B cell (primary cell): ENCODE measurements around the gene RELB. TPM values are rescaled to one million over a fixed set of nuclear protein-coding genes. Genes with fewer than 3 reads are reported as not detected.

Experiments used
- ATAC-seq: fragments of 200-7000 bp; cut with Tn5 transposase; one replicate; pipeline ENCODE4 v1.10.0; 2021; ENCODE audit warnings: low read depth, mild to moderate bottlenecking, moderate number of reproducible peaks, moderate library complexity
- CTCF ChIA-PET: fragments of 350-600 bp; sonication (Branson Sonifier 250); formaldehyde crosslinking; loops from one replicate; lab custom pipeline; 2021; ENCODE audit warnings: antibody characterized with exemption, inconsistent platforms; lab: Charles Lee
- POLR2A ChIA-PET: fragments of 350-600 bp; sonication (Branson Sonifier 250); formaldehyde crosslinking; loops from one replicate; lab custom pipeline; 2021; ENCODE audit warnings: antibody characterized with exemption; lab: Charles Lee
- DNase-seq: peaks from one replicate; pipeline ENCODE4 v3.0.0; 2013
- H2AFZ ChIP-seq: 2 replicates; pipeline ENCODE4 v1.6.1; 2012; ENCODE audit warnings: mild to moderate bottlenecking, low read depth, low read length; ENCODE audit not compliant: insufficient read depth, poor library complexity, severe bottlenecking
- H3K27ac ChIP-seq, 2 donors: 1 replicate in 1 of 2; 2 replicates in 1 of 2; pipeline ENCODE4 v1.5.1; 2012 to 2013; ENCODE audit warnings: low read length in 2 of 2, mild to moderate bottlenecking in 2 of 2, moderate library complexity in 1 of 2
- H3K27me3 ChIP-seq, 4 experiments: fragments of 200-600 bp in 1 of 4; sonication (generic) in 1 of 4; replicated peaks in 1 of 4; 1 replicate in 2 of 4; 2 replicates in 2 of 4; pipeline versions ENCODE4 v1.6.1 to v1.7.0; 2013 to 2016; ENCODE audit warnings: low read length in 3 of 4, mild to moderate bottlenecking in 2 of 4, mixed read lengths in 1 of 4, moderate library complexity in 1 of 4; ENCODE audit not compliant: insufficient read depth in 4 of 4, control insufficient read depth in 3 of 4; ENCODE audit errors: control extremely low read depth in 1 of 4
- H3K36me3 ChIP-seq, 2 experiments: replicated peaks in 1 of 2; 1 replicate in 1 of 2; 2 replicates in 1 of 2; pipeline versions ENCODE4 v1.6.1 to v1.7.1; 2013; ENCODE audit warnings: low read length in 1 of 2; ENCODE audit not compliant: insufficient read depth in 2 of 2, control insufficient read depth in 1 of 2; ENCODE audit errors: control extremely low read depth in 1 of 2, extremely low read depth in 1 of 2
- H3K4me1 ChIP-seq, 2 donors: fragments of 200-600 bp in 1 of 2; sonication (generic) in 1 of 2; 1 replicate in 1 of 2; 2 replicates in 1 of 2; pipeline versions ENCODE4 v1.5.1 to v1.6.1; 2013 to 2017; ENCODE audit warnings: low read length in 2 of 2; ENCODE audit not compliant: control insufficient read depth in 2 of 2, insufficient read depth in 2 of 2
- H3K4me2 ChIP-seq: replicated peaks from 2 replicates; pipeline ENCODE3; 2012; ENCODE audit warnings: mild to moderate bottlenecking, low read depth, low read length; ENCODE audit not compliant: poor library complexity, severe bottlenecking
- H3K4me3 ChIP-seq, 5 experiments: fragments of 200-600 bp in 1 of 5; sonication (generic) in 1 of 5; 1 replicate in 3 of 5; 2 replicates in 2 of 5; pipeline versions ENCODE4 v1.5.1 to v1.7.0; 2011 to 2016; ENCODE audit warnings: low read length in 4 of 5, mild to moderate bottlenecking in 4 of 5, low read depth in 2 of 5, control low read depth in 1 of 5, moderate library complexity in 1 of 5; ENCODE audit not compliant: insufficient read depth in 1 of 5; ENCODE audit errors: control extremely low read depth in 1 of 5, extremely low read depth in 1 of 5
- H3K79me2 ChIP-seq: fragments of 200-600 bp; sonication (generic); one replicate; pipeline ENCODE4 v1.6.0; 2016; ENCODE audit warnings: low read length; ENCODE audit not compliant: control insufficient read depth, insufficient read depth
- H3K9ac ChIP-seq: fragments of 200-600 bp; sonication (generic); 2 replicates; pipeline ENCODE4 v1.6.1; 2017; ENCODE audit warnings: mild to moderate bottlenecking, low read length, moderate library complexity
- H3K9me3 ChIP-seq, 3 donors: one replicate each; pipeline versions ENCODE4 v1.6.1 to v1.7.1; 2013; ENCODE audit warnings: low read length in 2 of 3; ENCODE audit not compliant: control insufficient read depth in 2 of 3, insufficient read depth in 1 of 3; ENCODE audit errors: control extremely low read depth in 1 of 3
- H4K20me1 ChIP-seq: 2 replicates; pipeline ENCODE4 v1.6.0; 2012; ENCODE audit warnings: mild to moderate bottlenecking, low read length; ENCODE audit not compliant: insufficient read depth, control insufficient read depth, poor library complexity, severe bottlenecking
- H3K27ac Mint-ChIP-seq: one replicate; pipeline ENCODE4 v1.8.0; 2021; ENCODE audit warnings: mixed read lengths
- H3K27me3 Mint-ChIP-seq: one replicate; pipeline ENCODE4 v1.8.0; 2021; ENCODE audit warnings: mixed read lengths
- H3K4me1 Mint-ChIP-seq: one replicate; pipeline ENCODE4 v1.8.0; 2021; ENCODE audit warnings: mixed read lengths
- H3K4me3 Mint-ChIP-seq: one replicate; pipeline ENCODE4 v1.8.0; 2021; ENCODE audit warnings: mixed read lengths
- H3K9me3 Mint-ChIP-seq: one replicate; pipeline ENCODE4 v1.8.0; 2022; ENCODE audit warnings: mixed read lengths; ENCODE audit not compliant: insufficient read depth
- EZH2 ChIP-seq: IDR thresholded peaks from 2 replicates; pipeline ENCODE4 v1.6.1; 2012; ENCODE audit warnings: borderline replicate concordance, low read depth, mild to moderate bottlenecking, moderate library complexity, low read length; ENCODE audit not compliant: insufficient read depth, poor library complexity, severe bottlenecking
- WGBS: methylation state at CpG from one replicate; pipeline ENCODE4 v1.1.5; 2013; ENCODE audit warnings: missing lambda C conversion rate; ENCODE audit not compliant: insufficient coverage; 5-methylcytosine and 5-hydroxymethylcytosine counted together
- intact Hi-C: fragments of 100-400 bp; cut with micrococcal nuclease; formaldehyde crosslinking; loops from one replicate; pipeline ENCODE4 v1.10.0; 2022
- polyA plus RNA-seq: library from polyadenylated mRNA; depleted of rRNA; stranded (reverse); fragments of >200 nt; gene quantifications from 2 replicates; pipeline ENCODE4 v1.2.3, GENCODE V29; 2012
- total RNA-seq, 2 donors: library from RNA; stranded (reverse); fragments of 120-200 nt in 1 of 2; gene quantifications; 1 replicate in 1 of 2; 2 replicates in 1 of 2; pipeline versions ENCODE4 v1.2.3 to v1.2.4, GENCODE V29; 2013 to 2022
- TF ChIP-seq, protein P1 (sequence below): fragments of 200-600 bp; IDR thresholded peaks from one replicate; pipeline ENCODE4 v1.8.0; 2022; ENCODE audit warnings: antibody characterized with exemption, mild to moderate bottlenecking

The RELB gene
- total and polyA plus RNA-seq, 2 donors (not counting 1 experiment from before 2014, with no cell fraction given) = 63.8 to 106 TPM

DNA sequence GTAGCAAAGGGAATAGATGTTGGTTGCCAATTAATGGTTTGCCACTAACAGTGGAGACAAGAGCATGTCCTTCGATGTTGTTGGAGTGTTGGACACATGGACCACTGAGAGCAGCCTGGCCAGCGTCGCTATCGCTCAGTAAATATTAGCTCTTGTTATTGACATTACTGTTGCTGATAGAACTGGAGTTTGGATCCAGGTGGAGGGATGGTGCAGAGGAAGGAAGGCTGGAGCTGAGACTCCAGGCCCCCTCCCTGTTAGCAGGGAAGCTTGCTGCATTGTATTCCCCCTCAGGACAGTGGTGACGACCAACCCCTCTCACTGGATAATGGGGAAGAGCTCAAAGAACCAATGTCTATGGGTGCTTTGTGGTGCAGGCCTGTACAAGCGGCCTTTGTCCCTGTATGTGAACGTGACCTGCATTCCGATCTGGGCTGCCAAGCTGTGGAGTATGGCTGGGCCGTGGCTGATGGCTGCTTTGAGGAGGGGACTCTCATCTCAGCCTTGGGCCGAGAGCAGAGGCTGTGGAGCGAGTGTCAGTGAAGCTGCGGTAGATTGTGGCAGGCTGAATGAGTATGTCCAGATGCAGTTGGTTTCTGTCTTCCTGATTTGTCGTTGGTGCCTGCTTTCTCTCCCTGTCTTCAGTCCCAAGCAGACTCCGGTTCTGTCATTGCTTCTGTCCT is 44.5 kb downstream of the RELB start:
- ATAC-seq (no peak), DNase-seq (no peak)
- H3K27ac Mint-ChIP-seq = peak overlapping the region; percentile 89
- Histone ChIP-seq H3K9me3 (no peaks in the 10 kb centered on the region), H3K27ac (peak overlapping the region; percentile 25 to 57), H3K4me3 (no peak overlapping the region), H3K27me3 (no peaks in the 10 kb centered on the region), H4K20me1 (peaks cover 30% of the 10 kb centered on the region), H3K79me2 (peaks cover 97% of the 10 kb centered on the region), H3K9ac (no peak overlapping the region), H3K36me3 (peaks cover 0 to 63% of the 10 kb centered on the region in 2 experiments), H2AFZ (no peak overlapping the region), H3K4me2 (peak overlapping the region; percentile 79), H3K4me1 (peaks cover 63 to 68% of the 10 kb centered on the region in 2 donors)
- peaks cover 68% of the 10 kb centered on the region for H3K4me1 Mint-ChIP-seq
- ChIA-PET CTCF (interaction anchor here (1.0 to 4.7 kb wide), 4 partner anchors 12 to 29 kb away, joined by 3 to 21 read pairs (median 6); no protein-coding TSS in a partner anchor), POLR2A (no interaction called here)
- H3K9me3 Mint-ChIP-seq = no peaks in the 10 kb centered on the region
- intact Hi-C loops = no loop called here
- H3K4me3 Mint-ChIP-seq = peak overlapping the region; percentile 44
- TF ChIP-seq, protein P1, sequence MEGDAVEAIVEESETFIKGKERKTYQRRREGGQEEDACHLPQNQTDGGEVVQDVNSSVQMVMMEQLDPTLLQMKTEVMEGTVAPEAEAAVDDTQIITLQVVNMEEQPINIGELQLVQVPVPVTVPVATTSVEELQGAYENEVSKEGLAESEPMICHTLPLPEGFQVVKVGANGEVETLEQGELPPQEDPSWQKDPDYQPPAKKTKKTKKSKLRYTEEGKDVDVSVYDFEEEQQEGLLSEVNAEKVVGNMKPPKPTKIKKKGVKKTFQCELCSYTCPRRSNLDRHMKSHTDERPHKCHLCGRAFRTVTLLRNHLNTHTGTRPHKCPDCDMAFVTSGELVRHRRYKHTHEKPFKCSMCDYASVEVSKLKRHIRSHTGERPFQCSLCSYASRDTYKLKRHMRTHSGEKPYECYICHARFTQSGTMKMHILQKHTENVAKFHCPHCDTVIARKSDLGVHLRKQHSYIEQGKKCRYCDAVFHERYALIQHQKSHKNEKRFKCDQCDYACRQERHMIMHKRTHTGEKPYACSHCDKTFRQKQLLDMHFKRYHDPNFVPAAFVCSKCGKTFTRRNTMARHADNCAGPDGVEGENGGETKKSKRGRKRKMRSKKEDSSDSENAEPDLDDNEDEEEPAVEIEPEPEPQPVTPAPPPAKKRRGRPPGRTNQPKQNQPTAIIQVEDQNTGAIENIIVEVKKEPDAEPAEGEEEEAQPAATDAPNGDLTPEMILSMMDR = no peak
- TF ChIP-seq EZH2 = no peak
- WGBS = 94% methylated on average over 12 of the region's 14 CpGs
- no peaks in the 10 kb centered on the region for H3K27me3 Mint-ChIP-seq

DNA sequence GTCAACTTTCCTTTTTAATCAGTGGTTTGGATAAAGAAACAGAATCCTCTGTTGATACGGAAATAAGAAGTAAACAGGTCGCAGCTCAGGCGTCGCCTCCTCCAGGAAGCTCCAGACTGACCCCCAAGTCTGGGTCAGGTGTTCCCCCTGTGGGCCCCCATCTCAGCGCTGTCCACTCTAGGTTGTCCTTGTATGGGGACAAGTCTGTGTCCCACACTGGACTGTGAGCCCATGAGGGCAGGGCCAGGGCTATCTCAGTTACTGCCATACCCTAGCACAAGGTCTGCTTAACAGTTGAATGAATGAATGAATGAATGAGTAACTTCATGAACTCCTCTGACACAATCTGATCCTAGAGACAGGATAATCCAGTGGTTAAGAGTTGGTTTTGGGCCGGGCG is 45.1 kb downstream of the RELB start:
- Histone ChIP-seq H2AFZ (no peak overlapping the region), H3K9ac (peak overlapping the region; percentile 65), H4K20me1 (peaks cover 24% of the 10 kb centered on the region), H3K4me2 (peak overlapping the region; percentile 79), H3K36me3 (peaks cover 0 to 60% of the 10 kb centered on the region in 2 experiments), H3K4me1 (peaks cover 63 to 68% of the 10 kb centered on the region in 2 donors), H3K4me3 (no peak overlapping the region), H3K27ac (peak overlapping the region; percentile 25 to 57), H3K79me2 (peaks cover 97% of the 10 kb centered on the region), H3K9me3 (no peaks in the 10 kb centered on the region), H3K27me3 (no peaks in the 10 kb centered on the region)
- ChIA-PET POLR2A (interaction anchor here (1.2 kb wide), 1 partner anchor 13 kb away, joined by 6 read pairs; no protein-coding TSS in a partner anchor), CTCF (interaction anchor here (1.0 to 4.7 kb wide), 10 partner anchors 11 to 203 kb away, joined by 3 to 21 read pairs (median 3); partner anchors contain the start of genes PPP1R37 and RELB)
- no peak for ATAC-seq
- H3K27me3 Mint-ChIP-seq = no peaks in the 10 kb centered on the region
- intact Hi-C loops = no loop called here
- no peaks in the 10 kb centered on the region for H3K9me3 Mint-ChIP-seq
- DNase-seq = no peak
- TF ChIP-seq, protein P1 = no peak
- TF ChIP-seq EZH2 = no peak
- peak overlapping the region; percentile 89 for H3K27ac Mint-ChIP-seq
- 92% methylated on average over 6 of the region's 7 CpGs for WGBS
- peaks cover 67% of the 10 kb centered on the region for H3K4me1 Mint-ChIP-seq
- peak overlapping the region; percentile 47 for H3K4me3 Mint-ChIP-seq
